ENCODE data around the gene SART3.

DNA sequence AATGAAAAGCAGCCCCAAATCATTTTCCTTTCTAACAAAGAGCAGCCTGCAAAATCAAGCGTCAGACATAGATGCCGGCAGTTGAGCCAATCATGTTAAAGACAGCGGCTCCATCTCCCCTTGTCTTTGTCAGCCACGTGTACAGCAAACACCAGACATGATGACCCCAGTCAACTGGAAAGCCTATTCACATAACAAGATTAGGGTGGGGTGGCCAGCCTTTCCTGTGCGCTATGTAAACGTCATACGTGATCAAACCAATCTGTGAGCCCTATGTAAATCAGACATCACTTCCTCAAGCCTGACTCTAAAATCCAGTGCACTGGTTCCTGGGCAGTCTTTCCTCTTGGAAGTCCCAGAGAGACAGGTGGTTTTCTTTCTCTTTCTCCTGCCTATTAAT, 55.8 kb downstream of the SART3 start:
- TF ChIP-seq YY1 (IDR thresholded peaks at IDR 0.05), result no peak
- no peak for TF ChIP-seq RXRA (IDR thresholded peaks at IDR 0.05)
- TF ChIP-seq, protein P1, sequence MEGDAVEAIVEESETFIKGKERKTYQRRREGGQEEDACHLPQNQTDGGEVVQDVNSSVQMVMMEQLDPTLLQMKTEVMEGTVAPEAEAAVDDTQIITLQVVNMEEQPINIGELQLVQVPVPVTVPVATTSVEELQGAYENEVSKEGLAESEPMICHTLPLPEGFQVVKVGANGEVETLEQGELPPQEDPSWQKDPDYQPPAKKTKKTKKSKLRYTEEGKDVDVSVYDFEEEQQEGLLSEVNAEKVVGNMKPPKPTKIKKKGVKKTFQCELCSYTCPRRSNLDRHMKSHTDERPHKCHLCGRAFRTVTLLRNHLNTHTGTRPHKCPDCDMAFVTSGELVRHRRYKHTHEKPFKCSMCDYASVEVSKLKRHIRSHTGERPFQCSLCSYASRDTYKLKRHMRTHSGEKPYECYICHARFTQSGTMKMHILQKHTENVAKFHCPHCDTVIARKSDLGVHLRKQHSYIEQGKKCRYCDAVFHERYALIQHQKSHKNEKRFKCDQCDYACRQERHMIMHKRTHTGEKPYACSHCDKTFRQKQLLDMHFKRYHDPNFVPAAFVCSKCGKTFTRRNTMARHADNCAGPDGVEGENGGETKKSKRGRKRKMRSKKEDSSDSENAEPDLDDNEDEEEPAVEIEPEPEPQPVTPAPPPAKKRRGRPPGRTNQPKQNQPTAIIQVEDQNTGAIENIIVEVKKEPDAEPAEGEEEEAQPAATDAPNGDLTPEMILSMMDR (IDR thresholded peaks at IDR 0.05; ENCODE audit: low read depth, low read length, missing input control), result no peak
- TF ChIP-seq JUND (IDR thresholded peaks at IDR 0.05), result no peak
- TF ChIP-seq REST (IDR thresholded peaks at IDR 0.05), result no peak
- TF ChIP-seq, protein P2, sequence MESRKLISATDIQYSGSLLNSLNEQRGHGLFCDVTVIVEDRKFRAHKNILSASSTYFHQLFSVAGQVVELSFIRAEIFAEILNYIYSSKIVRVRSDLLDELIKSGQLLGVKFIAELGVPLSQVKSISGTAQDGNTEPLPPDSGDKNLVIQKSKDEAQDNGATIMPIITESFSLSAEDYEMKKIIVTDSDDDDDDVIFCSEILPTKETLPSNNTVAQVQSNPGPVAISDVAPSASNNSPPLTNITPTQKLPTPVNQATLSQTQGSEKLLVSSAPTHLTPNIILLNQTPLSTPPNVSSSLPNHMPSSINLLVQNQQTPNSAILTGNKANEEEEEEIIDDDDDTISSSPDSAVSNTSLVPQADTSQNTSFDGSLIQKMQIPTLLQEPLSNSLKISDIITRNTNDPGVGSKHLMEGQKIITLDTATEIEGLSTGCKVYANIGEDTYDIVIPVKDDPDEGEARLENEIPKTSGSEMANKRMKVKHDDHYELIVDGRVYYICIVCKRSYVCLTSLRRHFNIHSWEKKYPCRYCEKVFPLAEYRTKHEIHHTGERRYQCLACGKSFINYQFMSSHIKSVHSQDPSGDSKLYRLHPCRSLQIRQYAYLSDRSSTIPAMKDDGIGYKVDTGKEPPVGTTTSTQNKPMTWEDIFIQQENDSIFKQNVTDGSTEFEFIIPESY (IDR thresholded peaks at IDR 0.05), result no peak
- no peak for TF ChIP-seq ATF3 (IDR thresholded peaks at IDR 0.05)
- no peak for TF ChIP-seq RAD21 (IDR thresholded peaks at IDR 0.05)
- no peak for TF ChIP-seq TAF1 (conservative IDR thresholded peaks at IDR 0.05)
- TF ChIP-seq EGR1 (IDR thresholded peaks at IDR 0.05; ENCODE audit: low read depth in 2 of 2), result no peak
- TF ChIP-seq SP1 (IDR thresholded peaks at IDR 0.05), result no peak
- no peak for TF ChIP-seq HNF4G (IDR thresholded peaks at IDR 0.05)
- TF ChIP-seq FOXA1 (IDR thresholded peaks at IDR 0.05), result no peak

Data from liver (tissue), 3 donors.